T-helper 2 cell treated with Interferon-gamma antibody and Interleukin-4, amounts not matched to agents 5 μg/mL and 100 μg/mL, for 36 hours (primary cell): ENCODE results near the gene MRM2.
A peak's percentile ranks its signal among the peaks of the same experiment; 100 is the strongest.

Experiments
- DNase-seq: peaks from one replicate; pipeline ENCODE4 v3.0.0; 2021; ENCODE audit warnings: low spot score
- H3K27ac Mint-ChIP-seq: one replicate; pipeline ENCODE4 v1.8.0; 2021; ENCODE audit warnings: mild to moderate bottlenecking, mixed read lengths
- H3K27me3 Mint-ChIP-seq: one replicate; pipeline ENCODE4 v1.8.0; 2021; ENCODE audit warnings: low read depth, mixed read lengths
- H3K36me3 Mint-ChIP-seq: one replicate; pipeline ENCODE4 v1.8.0; 2021; ENCODE audit warnings: low read depth, mixed read lengths
- H3K4me1 Mint-ChIP-seq: one replicate; pipeline ENCODE4 v1.8.0; 2021; ENCODE audit warnings: low read depth, mixed read lengths
- H3K4me3 Mint-ChIP-seq: one replicate; pipeline ENCODE4 v1.8.0; 2022; ENCODE audit warnings: mild to moderate bottlenecking, moderate library complexity, mixed read lengths
- H3K9me3 Mint-ChIP-seq: one replicate; pipeline ENCODE4 v1.8.0; 2021; ENCODE audit warnings: mixed read lengths

MRM2 gene

DNA sequence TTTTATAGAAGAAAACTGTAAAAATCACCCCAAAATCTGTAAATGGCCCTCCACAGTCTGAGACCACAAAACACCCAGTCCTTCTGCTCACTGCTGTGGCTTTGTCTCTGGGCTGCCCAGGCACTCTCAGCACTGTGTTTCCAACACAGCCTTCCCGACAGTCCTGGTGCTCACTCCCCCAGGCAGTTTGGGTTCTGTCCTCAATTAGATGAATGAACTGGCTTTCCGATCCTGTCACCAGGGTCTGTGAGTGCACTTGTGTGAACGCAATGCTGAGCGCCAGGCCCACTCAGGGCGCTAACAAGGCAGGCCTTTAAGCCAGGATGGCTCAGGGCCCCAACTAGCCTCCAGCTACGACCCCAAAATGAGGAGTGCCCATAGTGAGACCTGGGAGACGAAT lies 12.5 kb downstream of the MRM2 start:
- Mint-ChIP-seq H3K27me3 (no peaks in the 10 kb centered on the region), H3K36me3 (peaks cover 20% of the 10 kb centered on the region), H3K27ac (no peak overlapping the region), H3K4me1 (peaks cover 15% of the 10 kb centered on the region), H3K4me3 (peak overlapping the region; percentile 36), H3K9me3 (no peaks in the 10 kb centered on the region)
- DNase-seq = no peak

DNA sequence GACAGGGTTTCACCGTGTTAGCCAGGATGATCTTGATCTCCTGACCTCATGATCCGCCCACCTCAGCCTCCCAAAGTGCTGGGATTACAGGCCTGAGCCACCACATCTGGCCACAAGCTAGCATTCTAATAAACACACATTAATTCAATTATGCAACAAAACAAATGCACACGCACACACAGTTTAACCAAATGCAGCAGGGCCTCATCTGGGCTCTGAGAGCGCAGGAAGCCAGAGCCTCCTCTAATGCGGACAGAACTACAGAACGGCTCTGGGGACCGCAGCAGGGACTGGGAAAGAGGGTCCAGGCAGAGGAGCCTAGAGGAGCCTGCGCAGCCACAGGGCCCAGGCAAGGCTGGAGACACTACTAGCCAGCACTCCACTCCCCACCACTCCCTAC lies 13.1 kb downstream of the MRM2 start:
- Mint-ChIP-seq H3K36me3 (peaks cover 23% of the 10 kb centered on the region), H3K4me1 (peaks cover 14% of the 10 kb centered on the region), H3K4me3 (no peak overlapping the region), H3K27ac (no peak overlapping the region), H3K9me3 (no peaks in the 10 kb centered on the region), H3K27me3 (no peaks in the 10 kb centered on the region)
- no peak for DNase-seq

DNA sequence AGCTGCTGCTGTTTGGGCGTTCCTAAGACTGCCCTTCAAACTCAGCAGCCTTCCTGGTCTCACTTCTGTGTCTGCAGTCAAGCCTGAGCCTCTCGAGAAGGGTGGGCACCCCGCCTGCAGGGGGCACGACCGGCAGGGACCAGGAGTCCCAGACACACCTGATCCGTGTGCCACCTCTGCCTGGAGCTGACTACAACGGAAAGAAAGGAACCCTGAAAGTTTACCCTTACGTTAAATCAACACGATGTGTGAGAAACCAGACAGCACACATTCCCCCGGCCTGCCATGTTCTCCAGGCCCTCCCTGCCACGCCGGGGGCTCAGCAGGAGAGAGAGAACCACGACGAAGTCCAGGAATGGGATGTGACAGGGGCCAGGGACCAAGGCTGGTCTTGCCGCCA lies 14.3 kb downstream of the MRM2 start:
- peaks cover 8% of the 10 kb centered on the region for H3K4me1 Mint-ChIP-seq
- H3K4me3 Mint-ChIP-seq = no peak overlapping the region
- no peaks in the 10 kb centered on the region for H3K27me3 Mint-ChIP-seq
- H3K36me3 Mint-ChIP-seq = peaks cover 22% of the 10 kb centered on the region
- H3K9me3 Mint-ChIP-seq = no peaks in the 10 kb centered on the region
- no peak overlapping the region for H3K27ac Mint-ChIP-seq
- DNase-seq = no peak

DNA sequence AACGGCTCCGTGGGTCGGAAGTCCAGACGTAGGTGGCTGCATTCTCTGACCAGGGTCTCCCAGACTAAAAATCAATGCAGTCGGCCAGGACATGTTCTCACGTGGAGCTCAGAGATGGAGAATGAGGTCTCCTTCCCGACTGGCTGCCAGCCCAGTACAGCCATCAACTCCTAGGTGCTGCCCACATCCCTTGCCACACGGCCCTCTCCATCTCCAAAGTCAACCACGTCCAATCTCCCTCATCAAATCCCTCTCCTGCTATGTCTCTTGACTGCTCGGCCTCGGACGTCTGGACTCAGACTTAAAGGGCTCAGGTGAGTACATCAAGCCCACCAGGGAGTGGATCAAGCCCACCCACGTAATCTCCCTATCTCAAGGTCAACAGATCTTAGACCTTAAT lies 16.2 kb downstream of the MRM2 start:
- H3K27ac Mint-ChIP-seq = no peak overlapping the region
- H3K36me3 Mint-ChIP-seq = peaks cover 29% of the 10 kb centered on the region
- DNase-seq = no peak

DNA sequence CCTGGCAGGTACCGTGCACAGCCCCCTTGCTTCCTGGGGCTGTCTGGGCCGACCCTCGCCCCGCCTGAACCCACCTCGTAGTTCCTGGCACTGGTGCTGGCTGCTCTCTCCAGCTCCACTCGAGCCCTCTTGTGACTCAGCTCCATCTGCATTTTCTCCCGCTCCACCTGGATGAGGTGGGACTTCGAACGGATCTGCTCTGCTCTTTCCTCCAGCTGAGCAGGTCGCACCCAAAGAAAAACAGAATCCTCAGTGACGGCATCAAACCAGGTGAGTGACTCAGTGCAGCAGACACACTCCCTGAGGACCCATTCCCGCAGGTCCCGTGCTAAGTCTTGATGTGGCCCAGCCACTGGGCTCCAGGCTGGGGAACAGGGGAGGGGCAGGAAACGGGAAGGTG lies 16.7 kb downstream of the MRM2 start:
- DNase-seq = no peak
- peaks cover 4% of the 10 kb centered on the region for H3K4me1 Mint-ChIP-seq
- no peaks in the 10 kb centered on the region for H3K27me3 Mint-ChIP-seq
- no peaks in the 10 kb centered on the region for H3K9me3 Mint-ChIP-seq
- H3K27ac Mint-ChIP-seq = no peak overlapping the region
- H3K36me3 Mint-ChIP-seq = peaks cover 29% of the 10 kb centered on the region
- H3K4me3 Mint-ChIP-seq = no peak overlapping the region

More for the DNA sequence above, 16.2 kb downstream of the MRM2 start:
- Mint-ChIP-seq H3K4me1 (peaks cover 4% of the 10 kb centered on the region), H3K4me3 (no peak overlapping the region), H3K27me3 (no peaks in the 10 kb centered on the region), H3K9me3 (no peaks in the 10 kb centered on the region)

DNA sequence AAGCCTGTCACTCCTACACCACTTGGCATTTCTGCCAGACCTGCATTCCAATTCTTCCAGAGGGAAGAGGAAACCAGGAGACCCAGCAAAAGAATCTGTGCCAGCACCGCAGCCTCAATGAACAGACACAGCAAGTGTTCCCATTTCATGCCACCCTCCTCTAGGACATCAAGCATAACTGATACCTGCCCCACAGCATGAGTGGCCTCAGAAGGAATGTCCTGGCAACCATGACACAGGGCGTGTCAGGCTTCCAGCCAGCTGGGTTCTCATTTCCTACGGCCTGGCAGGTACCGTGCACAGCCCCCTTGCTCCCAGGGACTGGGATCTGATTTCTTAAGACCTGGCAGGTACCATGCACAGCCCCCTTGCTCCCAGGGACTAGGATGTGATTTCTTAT lies 17.1 kb downstream of the MRM2 start:
- H3K36me3 Mint-ChIP-seq = peaks cover 29% of the 10 kb centered on the region
- H3K27ac Mint-ChIP-seq = no peak overlapping the region
- no peaks in the 10 kb centered on the region for H3K27me3 Mint-ChIP-seq
- no peak for DNase-seq
- H3K4me3 Mint-ChIP-seq = no peak overlapping the region
- no peaks in the 10 kb centered on the region for H3K9me3 Mint-ChIP-seq
- H3K4me1 Mint-ChIP-seq = peaks cover 4% of the 10 kb centered on the region

DNA sequence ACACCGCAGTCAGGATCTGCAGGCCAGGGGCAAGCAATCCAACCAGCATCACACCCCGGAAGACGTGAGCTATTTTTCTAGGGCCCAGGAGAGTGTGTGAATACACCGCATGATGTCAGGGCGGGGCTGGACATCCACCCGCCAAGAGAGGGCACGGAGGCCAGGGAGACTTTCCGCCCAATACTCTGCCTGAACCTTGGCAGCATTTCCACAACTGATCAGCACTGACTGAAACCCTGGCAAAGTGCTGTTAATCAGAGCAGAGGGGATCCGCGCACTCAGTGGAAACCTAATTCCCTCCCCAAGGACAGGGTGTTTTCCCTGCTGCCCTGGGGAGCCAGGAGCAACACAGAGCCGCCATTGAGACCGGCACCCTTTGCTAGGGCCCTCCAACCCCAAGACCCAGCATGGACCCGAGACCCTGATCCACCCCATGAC lies 17.5 kb downstream of the MRM2 start:
- no peak for DNase-seq
- Mint-ChIP-seq H3K27me3 (no peaks in the 10 kb centered on the region), H3K4me3 (no peak overlapping the region), H3K9me3 (no peaks in the 10 kb centered on the region), H3K27ac (no peak overlapping the region), H3K36me3 (peaks cover 27% of the 10 kb centered on the region), H3K4me1 (peaks cover under 1% of the 10 kb centered on the region)

DNA sequence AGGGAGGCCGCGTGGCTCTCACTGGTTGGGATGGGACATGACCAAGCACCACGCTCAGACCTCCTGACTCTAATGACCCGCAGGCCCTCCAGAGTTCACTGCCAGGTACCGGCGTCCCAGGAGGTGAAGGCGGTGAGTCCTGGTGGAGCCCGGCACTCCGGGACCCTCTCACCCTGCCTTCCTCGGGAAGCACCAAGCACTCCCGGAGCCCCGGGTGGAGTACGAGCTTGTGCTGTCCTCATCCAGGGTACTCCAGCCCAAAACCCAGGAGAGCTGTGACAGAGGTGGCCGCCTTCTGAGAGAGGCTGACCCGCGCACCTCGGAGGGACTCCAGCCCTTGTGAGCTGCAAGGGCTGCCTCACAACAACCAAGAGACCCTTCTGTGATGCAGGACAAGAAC lies 18.7 kb downstream of the MRM2 start:
- no peaks in the 10 kb centered on the region for H3K4me1 Mint-ChIP-seq
- no peak for DNase-seq
- no peak overlapping the region for H3K4me3 Mint-ChIP-seq
- no peaks in the 10 kb centered on the region for H3K9me3 Mint-ChIP-seq
- peaks cover 26% of the 10 kb centered on the region for H3K36me3 Mint-ChIP-seq
- no peaks in the 10 kb centered on the region for H3K27me3 Mint-ChIP-seq
- H3K27ac Mint-ChIP-seq = no peak overlapping the region

DNA sequence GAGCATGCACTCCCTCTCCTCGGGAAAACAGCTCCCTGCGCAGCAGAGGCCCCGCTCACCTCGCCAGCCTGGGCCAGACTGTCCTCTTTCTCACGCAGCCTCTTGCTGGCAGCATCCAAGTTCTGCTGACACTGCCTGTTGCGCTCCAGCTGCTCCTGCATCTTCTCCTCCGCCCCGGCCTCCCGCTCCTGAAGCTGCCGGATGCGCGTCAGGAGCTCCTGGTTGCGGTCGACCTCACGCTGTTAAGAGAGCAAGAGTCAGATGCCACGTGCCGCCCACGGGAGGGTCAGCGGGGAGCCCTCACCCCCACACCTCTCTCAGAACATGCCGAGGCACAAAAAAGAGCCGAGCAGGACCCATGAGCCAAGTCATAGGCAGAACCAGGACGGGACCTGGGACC lies 19.5 kb downstream of the MRM2 start:
- Mint-ChIP-seq H3K4me3 (no peak overlapping the region), H3K9me3 (no peaks in the 10 kb centered on the region), H3K27me3 (no peaks in the 10 kb centered on the region), H3K27ac (no peak overlapping the region), H3K4me1 (no peaks in the 10 kb centered on the region), H3K36me3 (peaks cover 33% of the 10 kb centered on the region)
- no peak for DNase-seq

DNA sequence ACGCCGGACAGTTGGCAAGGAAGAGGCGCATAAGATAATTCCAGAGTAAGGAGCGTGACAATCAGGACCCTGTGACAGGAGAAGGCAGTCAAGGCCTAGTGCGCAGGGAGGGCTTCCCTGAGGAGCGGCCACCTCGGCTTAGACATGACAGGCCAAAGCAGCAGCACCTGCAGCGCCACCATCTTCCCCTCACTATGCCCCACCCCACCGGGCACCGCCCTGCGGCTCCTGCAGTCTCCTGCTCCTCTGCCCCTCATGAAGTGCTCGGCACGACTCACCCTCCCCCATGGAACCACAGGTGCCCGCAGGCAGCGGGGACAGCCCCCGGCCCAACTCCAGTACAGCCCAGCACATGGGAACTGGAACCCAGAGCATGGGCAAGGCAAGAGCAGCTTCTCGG lies 21.1 kb downstream of the MRM2 start:
- H3K36me3 Mint-ChIP-seq = peaks cover 36% of the 10 kb centered on the region
- H3K9me3 Mint-ChIP-seq = no peaks in the 10 kb centered on the region
- H3K27me3 Mint-ChIP-seq = no peaks in the 10 kb centered on the region
- no peak overlapping the region for H3K4me3 Mint-ChIP-seq
- no peaks in the 10 kb centered on the region for H3K4me1 Mint-ChIP-seq
- DNase-seq = no peak
- no peak overlapping the region for H3K27ac Mint-ChIP-seq

DNA sequence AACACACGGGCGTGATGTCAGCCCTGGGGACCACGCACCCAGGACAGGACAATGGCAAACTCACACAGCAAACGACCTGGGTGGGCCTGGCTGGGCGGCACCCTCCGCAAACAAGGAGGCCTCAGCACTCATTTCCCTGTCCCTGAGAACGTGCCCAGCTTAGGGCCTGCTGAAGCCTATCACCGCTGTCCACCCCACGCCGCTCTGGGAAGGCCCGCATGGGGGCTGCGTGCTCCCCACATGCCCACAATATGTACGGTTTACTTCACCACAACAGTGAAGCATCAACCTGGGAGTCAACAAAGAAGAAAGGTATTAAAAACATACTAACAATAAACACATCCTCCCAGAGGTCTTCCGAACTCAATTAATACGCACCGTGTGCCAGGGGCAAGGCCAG lies 21.5 kb downstream of the MRM2 start:
- H3K4me3 Mint-ChIP-seq = no peak overlapping the region
- H3K36me3 Mint-ChIP-seq = peaks cover 37% of the 10 kb centered on the region
- no peak for DNase-seq
- H3K27me3 Mint-ChIP-seq = no peaks in the 10 kb centered on the region
- H3K9me3 Mint-ChIP-seq = no peaks in the 10 kb centered on the region
- H3K27ac Mint-ChIP-seq = no peak overlapping the region
- H3K4me1 Mint-ChIP-seq = no peaks in the 10 kb centered on the region

DNA sequence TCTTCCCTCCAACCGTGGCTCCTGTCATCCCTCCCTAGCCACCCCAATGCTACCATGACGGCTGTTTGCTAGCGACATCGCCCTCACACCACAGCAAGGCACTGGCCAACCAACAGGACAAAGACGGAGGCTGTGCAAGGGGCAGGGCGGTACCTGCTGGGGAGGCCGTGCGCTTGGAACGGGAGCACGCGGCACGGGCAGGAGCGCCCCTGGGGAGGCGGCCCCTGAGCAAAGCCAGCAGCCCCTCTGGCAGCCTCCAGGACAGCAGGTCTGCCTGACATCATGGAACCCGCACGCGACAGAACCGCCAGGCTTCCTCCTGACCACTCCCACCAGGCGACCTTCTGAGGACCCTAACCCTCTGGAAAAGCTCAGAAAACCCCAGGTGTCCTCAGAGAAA lies 22.0 kb downstream of the MRM2 start:
- Mint-ChIP-seq H3K36me3 (peaks cover 37% of the 10 kb centered on the region), H3K4me3 (no peak overlapping the region), H3K4me1 (no peaks in the 10 kb centered on the region), H3K9me3 (no peaks in the 10 kb centered on the region), H3K27ac (no peak overlapping the region), H3K27me3 (no peaks in the 10 kb centered on the region)
- no peak for DNase-seq

DNA sequence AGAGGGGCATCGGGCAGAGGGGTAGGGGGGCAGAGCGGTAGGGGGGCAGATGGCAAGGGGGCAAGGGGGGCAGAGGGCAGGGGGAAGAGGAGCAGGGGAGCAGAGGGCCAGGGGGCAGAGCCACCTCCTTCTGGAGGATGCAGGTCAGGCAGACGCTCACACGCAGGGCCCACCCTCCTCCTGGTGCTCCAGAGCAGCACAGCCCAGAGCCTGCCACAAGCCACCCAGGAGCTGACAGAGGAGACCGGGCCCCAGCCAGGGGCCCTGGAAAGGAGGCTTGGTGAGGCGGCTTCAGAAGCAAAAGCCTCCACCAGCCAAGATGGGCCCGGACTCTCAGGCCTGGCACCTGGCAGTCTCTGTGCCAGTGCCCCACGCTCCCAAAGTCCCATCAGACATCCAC lies 22.4 kb downstream of the MRM2 start:
- Mint-ChIP-seq H3K9me3 (no peaks in the 10 kb centered on the region), H3K27ac (no peak overlapping the region), H3K4me1 (no peaks in the 10 kb centered on the region), H3K27me3 (no peaks in the 10 kb centered on the region), H3K4me3 (no peak overlapping the region), H3K36me3 (peaks cover 34% of the 10 kb centered on the region)
- DNase-seq = no peak

DNA sequence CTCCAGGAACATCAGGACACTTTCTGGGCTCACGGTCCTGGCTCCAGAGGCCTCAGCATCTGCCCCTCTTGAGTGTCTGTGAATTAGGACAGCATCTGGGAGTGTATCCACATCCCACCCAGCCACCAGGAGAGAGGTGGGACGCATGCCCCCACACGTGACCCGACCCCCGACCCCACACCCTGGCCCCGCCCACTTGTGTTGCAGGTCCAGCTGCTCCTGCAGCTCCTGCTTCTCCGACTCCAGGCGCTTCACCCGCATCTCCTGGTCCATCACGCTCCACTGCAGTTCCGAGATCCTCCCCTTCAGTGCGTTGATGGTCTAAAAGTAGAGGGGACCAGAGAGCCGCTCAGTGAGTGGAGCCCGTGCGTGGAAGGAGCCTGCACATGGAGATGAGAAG lies 22.9 kb downstream of the MRM2 start:
- Mint-ChIP-seq H3K4me3 (no peak overlapping the region), H3K27me3 (no peaks in the 10 kb centered on the region), H3K27ac (no peak overlapping the region), H3K36me3 (peaks cover 32% of the 10 kb centered on the region), H3K9me3 (no peaks in the 10 kb centered on the region), H3K4me1 (no peaks in the 10 kb centered on the region)
- no peak for DNase-seq

DNA sequence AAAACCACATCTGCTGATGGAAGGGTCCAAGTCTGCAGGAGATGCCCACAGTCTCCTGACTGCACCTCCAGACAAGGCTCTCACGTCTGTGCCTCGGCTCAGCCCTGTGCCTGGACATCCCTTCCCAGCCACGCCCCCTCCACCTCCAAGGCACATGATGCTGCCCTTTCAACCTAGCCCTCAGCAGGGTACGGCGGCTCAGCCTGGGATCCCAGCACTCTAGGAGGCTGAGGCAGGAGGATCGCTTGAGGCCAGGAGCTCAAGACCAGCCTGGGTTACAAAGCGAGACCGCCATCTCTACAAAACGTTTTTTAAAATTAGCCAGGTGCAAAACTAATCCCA lies 23.6 kb downstream of the MRM2 start:
- Mint-ChIP-seq H3K4me1 (no peaks in the 10 kb centered on the region), H3K9me3 (no peaks in the 10 kb centered on the region), H3K4me3 (no peak overlapping the region), H3K36me3 (peaks cover 33% of the 10 kb centered on the region), H3K27ac (no peak overlapping the region), H3K27me3 (no peaks in the 10 kb centered on the region)
- no peak for DNase-seq
